Renal pelvis (tissue), 4 donors: ENCODE measurements around the gene SEMA3B. TPM values are rescaled to one million over a fixed set of nuclear protein-coding genes. Genes with fewer than 3 reads are reported as not detected.
A peak's percentile ranks its signal among the peaks of the same experiment; 100 is the strongest.

Experiments used
- DNase-seq: peaks from one replicate; pipeline ENCODE4 v3.0.0-alpha.2; 2013
- polyA plus RNA-seq, 3 donors: library from polyadenylated mRNA; unstranded; fragments of 120-200 nt; gene quantifications; one replicate each; pipeline ENCODE4 v1.2.1, GENCODE V29; 2013; ENCODE audit not compliant: insufficient read length in 3 of 3

SEMA3B gene
- polyA plus RNA-seq, 3 donors = 100 to 126 (median 122) TPM

DNA sequence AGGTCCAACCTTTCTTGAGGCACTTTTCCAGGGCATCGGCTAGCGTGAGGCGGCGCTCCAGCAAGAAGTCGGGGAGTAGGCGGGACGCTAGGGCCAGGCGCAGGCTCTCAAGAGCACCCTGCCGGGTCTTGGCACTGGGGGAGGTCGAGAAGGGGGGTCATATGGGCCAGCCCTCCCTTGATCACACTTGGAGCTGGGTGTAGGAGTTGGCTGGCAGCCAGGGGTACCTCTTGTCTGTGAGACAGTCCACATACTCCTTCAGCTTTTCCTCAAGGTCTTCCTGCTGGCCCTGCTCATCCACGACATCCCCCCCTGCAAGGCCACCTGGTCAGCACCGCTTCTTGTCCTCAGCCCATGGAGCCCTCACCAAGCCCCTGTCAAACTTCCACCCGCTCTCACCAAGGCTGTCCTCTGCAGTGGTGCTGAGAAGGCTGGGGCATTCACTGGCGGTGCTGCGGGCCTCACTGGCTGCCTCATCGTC is 21.3 kb downstream of the SEMA3B start:
- DNase-seq = no peak

DNA sequence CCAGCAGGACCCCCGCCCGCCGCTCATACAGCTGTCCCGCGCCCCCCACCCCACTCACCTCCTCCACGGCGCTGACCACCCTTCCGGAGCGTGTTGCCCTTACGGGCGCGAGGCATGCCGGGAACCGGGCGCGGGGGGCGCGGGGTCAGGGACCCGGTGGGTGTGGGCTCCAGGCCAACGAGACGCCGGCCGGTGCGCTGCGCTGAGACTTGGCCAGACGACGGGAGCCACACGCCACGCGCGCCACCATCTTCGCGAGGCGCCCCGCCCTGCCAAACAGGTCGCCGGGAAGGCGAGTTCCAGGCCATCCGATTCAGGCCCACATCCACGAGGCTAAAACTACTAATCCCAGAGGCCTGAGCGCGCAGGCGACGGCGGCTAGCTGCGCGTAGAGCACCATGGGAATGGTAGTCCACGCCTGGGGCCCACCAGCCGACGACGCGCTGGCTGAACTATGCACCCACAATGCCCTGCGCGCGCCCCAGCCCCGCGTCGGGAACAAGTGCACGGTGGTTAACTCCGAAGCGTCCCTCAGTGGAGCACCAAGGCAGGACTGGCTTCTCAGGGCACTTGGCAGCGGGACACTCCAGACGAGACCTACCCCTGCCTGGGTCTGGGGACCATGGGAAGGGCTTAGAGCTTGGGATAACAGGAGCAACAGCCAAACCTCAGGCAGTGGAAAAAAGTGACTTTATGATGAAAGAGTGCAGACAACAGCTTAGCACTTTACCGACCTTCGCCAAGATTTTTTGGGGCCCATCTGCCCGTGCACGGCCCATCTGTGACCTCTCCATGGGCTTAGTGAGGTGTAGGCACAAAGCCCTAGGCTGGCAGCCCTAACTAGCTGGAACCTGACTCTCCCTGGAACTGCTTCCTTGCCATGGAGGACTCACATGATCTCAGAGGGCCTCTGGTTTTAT is 23.5 kb downstream of the SEMA3B start, which contains the start of gene IFRD2:
IFRD2 (minus strand) TSS at position 271 of the 920 bp plus-strand sequence; CDS start at position 116, 155 bp downstream.
- peak; percentile 97 for DNase-seq

- DNase-seq = no peak
These were observed 24.3 kb downstream of the SEMA3B start for GRCh38 chr3:50293079-50293801.

DNA sequence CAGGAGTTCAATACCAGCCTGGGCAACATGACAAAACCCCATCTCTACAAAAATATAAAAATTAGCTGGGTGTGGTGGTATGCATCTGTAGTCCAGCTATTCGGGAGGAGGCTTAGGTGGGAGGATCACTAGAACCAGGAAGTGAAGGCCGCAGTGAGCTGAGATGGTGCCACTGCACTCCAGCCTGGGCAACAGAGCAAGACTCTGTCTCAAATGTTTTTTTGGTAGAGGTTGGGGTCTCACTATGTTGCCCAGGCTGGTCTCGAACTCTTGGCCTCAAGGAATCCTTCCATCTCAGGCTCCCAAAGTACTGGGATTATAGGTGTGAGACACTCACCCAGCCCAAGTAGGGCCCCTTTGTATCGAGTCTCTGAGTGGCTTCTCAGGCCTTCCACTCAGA is 25.1 kb downstream of the SEMA3B start:
- no peak for DNase-seq

DNA sequence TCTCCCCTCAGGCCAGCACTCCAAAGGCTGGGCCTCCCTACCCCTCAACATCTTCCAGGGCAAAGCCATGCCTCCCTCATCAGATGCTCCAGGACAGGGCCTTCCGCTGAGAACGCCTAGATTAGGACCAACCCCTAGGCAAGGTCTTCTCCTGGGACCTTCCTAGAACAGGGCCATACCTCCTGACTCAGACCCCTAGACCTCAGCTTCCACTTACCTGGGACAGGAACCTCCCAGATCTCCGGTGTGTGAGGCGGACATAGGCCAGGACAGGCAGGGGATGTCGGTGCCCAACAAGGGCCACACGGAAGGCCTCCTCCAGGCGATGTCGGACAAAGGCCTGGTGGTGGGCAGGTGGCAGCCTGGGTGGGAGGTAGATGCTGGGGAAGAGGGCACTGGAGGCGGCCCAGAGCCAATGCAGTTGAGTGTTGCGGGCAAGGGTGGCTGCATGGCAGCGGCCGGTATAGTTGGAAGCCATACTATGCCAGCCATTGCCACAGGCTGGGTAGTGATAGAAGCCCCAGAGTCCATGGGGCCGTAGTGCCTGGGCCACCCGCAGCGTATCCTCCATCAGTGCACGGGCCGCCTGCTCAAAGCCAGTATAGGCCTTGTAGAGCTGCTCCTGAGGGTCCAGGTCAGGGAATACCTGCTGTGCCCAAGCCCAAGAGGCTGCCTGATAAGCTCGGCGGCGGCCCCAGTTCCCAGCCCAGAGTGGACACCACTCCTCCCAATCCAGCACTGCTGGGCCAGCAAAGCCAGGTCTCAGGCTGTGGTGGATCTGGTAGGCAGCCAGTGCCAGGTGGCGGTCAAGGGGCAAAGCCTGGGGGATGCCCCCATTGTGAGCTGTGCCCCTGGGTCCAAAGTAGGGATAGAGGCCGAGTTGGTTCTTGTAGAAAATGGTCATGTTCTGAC is 25.8 kb downstream of the SEMA3B start:
- DNase-seq = no peak

- no peak for DNase-seq
These were observed 26.8 kb downstream of the SEMA3B start for GRCh38 chr3:50295553-50296431.

DNA sequence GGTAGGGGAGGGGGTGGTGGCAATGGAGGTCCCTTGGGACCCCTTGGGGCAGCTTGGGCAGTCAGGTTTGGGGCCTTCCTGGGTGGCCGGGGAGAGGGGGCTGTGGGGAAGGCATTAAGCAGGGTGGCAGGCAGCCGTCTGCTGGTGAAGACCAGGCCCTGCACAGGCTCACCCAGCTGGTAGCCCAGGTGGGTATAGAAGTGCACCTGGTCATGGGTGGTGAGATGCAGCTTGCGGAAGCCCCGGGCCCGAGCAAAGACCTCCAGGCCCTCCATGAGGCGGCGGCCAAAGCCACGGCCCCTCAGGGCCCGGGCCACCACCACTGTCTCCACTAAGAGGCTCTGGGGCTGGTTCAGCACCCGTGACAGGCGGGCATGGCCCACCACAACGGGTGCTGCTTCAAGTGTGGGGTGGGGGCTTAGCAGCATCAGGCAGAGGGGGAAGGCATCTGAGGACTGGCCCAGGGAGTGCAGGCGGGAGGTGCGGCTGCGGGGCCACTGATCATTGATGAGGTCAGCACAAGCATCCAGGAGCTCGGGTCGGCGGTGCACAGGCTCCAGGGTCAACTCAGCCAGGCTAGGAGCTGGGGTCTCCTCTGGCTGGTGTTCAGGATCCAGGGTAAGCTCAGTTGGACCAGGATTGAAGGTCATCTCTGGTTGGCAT is 27.9 kb downstream of the SEMA3B start:
- no peak for DNase-seq

GRCh38 chr3:50297384-50297775 is 28.4 kb downstream of the SEMA3B start:
- no peak for DNase-seq

GRCh38 chr3:50297896-50298725 is 29.2 kb downstream of the SEMA3B start:
- DNase-seq = no peak

DNA sequence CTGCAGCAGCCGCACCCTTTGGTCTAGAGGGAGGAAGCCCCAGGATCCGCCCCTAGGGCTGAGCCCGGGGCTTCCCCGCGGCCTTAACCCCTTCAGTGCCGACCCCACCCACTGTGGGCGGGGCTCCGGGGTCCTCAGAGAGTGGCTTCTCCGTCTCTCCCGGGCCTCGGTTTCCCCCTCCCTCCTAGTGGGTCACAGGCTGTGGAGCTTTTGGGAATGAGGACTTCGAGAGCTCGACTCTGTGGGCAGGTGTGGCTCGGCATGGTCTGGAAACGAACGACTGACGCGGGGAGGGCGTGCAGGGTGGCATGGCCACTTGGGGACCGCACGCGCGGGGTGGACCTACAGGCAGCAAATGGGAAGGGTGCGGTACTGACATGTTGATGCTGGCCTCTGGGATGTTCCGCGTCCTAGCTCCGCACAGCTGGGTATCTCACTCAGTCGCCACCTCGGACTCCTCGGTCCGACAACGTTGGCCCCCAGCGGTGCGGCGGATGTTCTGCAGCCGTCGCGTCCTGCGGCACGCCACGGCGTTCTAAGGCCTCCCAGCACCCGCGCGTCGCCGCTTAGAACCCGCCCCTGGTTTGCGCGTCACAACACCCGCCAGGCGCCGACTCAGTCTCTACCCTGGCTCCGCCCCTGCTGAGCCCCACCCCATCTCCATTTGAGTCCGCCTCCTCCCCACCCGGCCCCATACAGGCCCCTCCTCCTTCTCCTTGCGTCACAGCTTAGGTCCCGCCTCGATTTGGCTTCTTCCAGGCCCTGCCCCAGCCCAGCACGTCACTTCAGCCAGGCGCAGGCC is 30.1 kb downstream of the SEMA3B start, which contains the start of the genes HYAL3 and NAA80:
HYAL3 (minus strand) TSS at position 570 of the 802 bp plus-strand sequence. CDS start 3,803 bp downstream, outside the sequence.
NAA80 (minus strand) TSS at position 570 of the 802 bp plus-strand sequence. CDS start 1,942 bp downstream, outside the sequence.
- DNase-seq = peak; percentile 99

GRCh38 chr3:50299638-50299928 is 30.6 kb downstream of the SEMA3B start:
- DNase-seq = no peak

- DNase-seq = no peak
These were observed 31.2 kb downstream of the SEMA3B start for GRCh38 chr3:50299929-50300680.

DNA sequence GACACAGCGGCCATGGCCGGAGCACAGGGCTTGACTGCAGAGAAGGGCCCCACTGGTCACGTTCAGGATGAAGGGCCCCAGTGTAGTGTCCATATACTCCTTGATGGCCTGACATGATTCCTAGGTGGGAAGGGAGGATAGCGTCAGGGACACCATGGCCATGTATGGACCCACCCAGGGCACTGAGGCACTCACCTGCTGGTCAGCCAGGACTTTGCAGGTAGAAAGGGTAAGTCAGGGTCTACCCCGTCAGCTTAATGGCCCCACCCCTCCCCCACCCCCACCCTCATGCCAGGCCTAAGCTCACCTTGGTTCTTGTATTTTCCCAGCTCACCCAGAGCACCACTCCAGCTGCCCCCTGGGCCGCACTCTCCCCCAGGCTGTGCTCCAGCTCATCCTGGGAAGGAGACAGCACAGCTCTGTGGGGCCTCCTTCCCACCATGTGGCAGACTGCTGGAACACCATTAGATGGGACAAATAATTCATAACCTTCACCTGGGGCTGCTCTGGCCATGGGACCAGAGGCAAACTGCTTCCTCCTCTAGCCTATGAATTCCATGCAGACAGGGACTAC is 31.8 kb downstream of the SEMA3B start:
- DNase-seq = no peak

DNA sequence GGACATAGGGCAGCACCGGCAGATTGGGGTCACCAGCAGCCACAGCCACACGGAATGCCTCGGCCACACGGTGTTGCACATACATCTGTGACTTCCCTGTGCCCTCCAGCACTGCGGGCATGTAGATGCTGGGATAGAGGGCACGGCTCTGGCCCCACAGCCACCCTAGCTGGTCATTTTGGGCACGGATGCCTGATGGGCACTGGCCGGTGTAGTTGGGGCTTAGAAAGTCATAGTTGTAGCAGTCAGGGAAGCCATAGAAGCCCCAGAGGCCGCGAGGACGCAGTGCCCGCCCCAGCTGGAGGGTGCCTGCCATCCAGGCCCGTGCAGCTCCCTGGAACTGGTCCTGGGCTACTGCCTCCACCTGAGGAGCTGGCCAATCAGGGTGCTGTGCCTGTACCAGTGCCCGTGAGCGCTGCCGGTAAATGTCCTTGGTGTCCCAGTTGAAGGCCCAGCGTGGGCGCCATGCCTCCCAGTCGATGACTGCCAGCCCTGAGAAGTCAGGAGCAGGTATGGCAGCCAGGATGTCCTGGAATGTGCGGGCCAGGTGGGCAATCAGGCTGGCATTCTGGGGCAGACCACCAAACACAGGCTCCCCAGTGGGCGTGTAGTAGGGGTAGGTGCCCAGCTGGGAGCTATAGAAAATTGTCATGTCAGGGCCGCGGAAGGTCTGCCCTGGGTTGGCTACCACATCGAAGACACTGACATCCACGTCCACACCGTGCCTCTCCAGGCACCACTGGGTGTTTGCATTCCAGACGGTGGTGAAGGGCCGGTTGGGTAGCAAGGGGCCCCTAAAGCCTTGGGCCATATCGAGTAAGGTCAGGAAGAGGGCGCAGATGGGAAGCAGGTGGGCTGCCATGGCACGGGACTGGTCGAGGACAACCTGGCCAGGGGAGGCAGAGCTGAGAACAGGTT is 33.4 kb downstream of the SEMA3B start:
- no peak for DNase-seq

DNA sequence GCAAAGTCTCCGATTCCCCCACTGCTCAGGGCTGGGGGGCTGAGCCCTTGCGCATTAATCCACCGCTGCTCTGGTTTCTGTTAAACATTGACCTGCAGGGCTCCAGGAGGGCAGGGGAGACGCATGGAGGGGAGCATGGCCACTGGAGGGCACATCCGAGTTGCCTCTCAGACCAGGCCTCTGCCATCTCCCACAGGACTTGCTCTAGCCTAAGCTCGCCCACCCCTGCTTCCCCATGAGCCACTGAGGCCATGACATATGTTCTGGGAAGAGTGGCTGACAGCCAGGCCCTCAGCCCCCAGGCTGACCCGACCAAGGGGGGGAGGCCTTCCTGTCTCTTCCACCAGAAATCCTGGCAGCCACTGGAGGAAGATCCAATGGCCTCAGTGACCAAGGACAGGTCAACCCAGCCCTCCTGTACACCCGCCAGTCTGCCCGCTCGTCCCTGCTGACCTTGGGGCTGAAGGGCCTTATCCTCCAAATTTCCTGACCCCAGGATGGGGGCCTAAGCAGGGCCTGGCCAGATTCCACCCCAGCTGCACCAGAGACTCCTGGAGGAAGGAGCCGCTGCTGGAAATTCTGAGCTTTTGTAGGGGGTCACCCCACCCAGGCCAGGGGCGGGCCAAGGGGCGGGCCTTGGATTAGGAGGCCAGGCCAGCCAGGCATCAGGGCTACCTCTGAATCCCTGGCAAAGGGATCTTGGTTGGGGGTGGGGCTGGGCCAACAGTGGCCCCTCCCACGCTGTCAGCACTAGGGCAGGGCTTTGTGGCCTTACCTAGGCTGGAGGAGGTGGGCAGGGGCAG is 34.3 kb downstream of the SEMA3B start, which contains the start of gene HYAL1:
HYAL1 (minus strand) TSS at position 562 of the 803 bp plus-strand sequence. CDS start 618 bp downstream, outside the sequence.
- DNase-seq = no peak
